ENCODE data around the gene SPTLC1. TPM values are rescaled to one million over a fixed set of nuclear protein-coding genes. Genes with fewer than 3 reads are reported as not detected.

SPTLC1 gene
- total and polyA plus RNA-seq, 2 of the 8 experiments (the other 6 are each of a cell fraction or from before 2014, with no cell fraction given): 34.2 to 62.1 TPM

GRCh38 chr9:92043002-92043401 lies 72.2 kb downstream of the SPTLC1 start:
- no peak overlapping the region for H2BK15ac ChIP-seq (ENCODE audit: low read length)
- H2BK5ac ChIP-seq (ENCODE audit: low read depth, low read length): no peak overlapping the region
- WGBS, 2 experiments (ENCODE audit: extremely low coverage in 1 of 2, insufficient coverage in 1 of 2, insufficient read length in 1 of 2, insufficient replicate concordance in 2 of 2, low coverage in 1 of 2, low lambda C conversion rate in 2 of 2, missing lambda C conversion rate in 1 of 2): 94% methylated on average over 3 of the region's 3 CpGs; no CpG with 5 or more reads in 1 of the 2 experiments
- no peak overlapping the region for H2BK120ac ChIP-seq (replicated peaks; ENCODE audit: low read depth, low read length)
- ChIA-PET POLR2A (ENCODE audit: partially characterized antibody) (no interaction called here), CTCF (ENCODE audit: partially characterized antibody) (no interaction called here)
- no peak overlapping the region for H3K14ac ChIP-seq (ENCODE audit: insufficient read length)
- no peak overlapping the region for H3K4me3 ChIP-seq (ENCODE audit: extremely low read depth in 1 of 4, insufficient read depth in 2 of 4, low read depth in 3 of 4, low read length in 4 of 4)
- no peak for FAIRE-seq
- H2BK12ac ChIP-seq (ENCODE audit: low read depth, low read length): no peak overlapping the region
- peaks cover 12 to 14% of the 10 kb centered on the region in 2 experiments; a peak in 3 of 4 replicates for H3K9me3 ChIP-seq (ENCODE audit: insufficient read depth in 2 of 2, low read depth in 1 of 2, low read length in 1 of 2)
- no peak overlapping the region for H2AFZ ChIP-seq (ENCODE audit: low read length)
- no peak overlapping the region for H4K8ac ChIP-seq (ENCODE audit: extremely low read depth, insufficient read depth, low read length)
- no peak overlapping the region for H2AK5ac ChIP-seq (ENCODE audit: low read depth, low read length)
- H3K9ac ChIP-seq (replicated peaks in 1 of 4; ENCODE audit: extremely low read depth in 1 of 4, low read depth in 3 of 4, low read length in 3 of 4): no peak overlapping the region
- no peak overlapping the region for H3K27ac ChIP-seq (ENCODE audit: low read depth, low read length)
- peaks cover 13 to 61% (median 35%) of the 10 kb centered on the region in 4 experiments for H3K36me3 ChIP-seq (ENCODE audit: control insufficient read depth in 2 of 4, insufficient read depth in 4 of 4, low read length in 3 of 4)
- 0 out of 2 replicates have a peak, but pooled peaks cover under 1% of the 10 kb centered on the region for H3K79me1 ChIP-seq (ENCODE audit: low read depth, low read length)
- H4K5ac ChIP-seq (ENCODE audit: insufficient read length, low read depth, low read length): no peak overlapping the region
- H3K23me2 ChIP-seq (ENCODE audit: low read depth, low read length): no peaks in the 10 kb centered on the region
- H3K4me2 ChIP-seq (ENCODE audit: insufficient read depth in 1 of 2, low read depth in 2 of 2, low read length in 2 of 2): no peak overlapping the region
- no peaks in the 10 kb centered on the region for H3K4me1 ChIP-seq (replicated peaks in 1 of 4; ENCODE audit: control insufficient read depth in 3 of 4, insufficient read depth in 4 of 4, low read length in 3 of 4)
- H3K79me2 ChIP-seq (ENCODE audit: control insufficient read depth in 1 of 2, insufficient read depth in 2 of 2, low read length in 2 of 2): 0 out of 4 replicates have a peak, but pooled peaks cover 0 to under 1% of the 10 kb centered on the region in 2 experiments
- no peak overlapping the region for H3K56ac ChIP-seq (replicated peaks; ENCODE audit: insufficient read length, low read depth, low read length)
- no peak overlapping the region for H2BK20ac ChIP-seq (ENCODE audit: low read length)
- no peaks in the 10 kb centered on the region for H3K27me3 ChIP-seq (replicated peaks in 1 of 4; ENCODE audit: control insufficient read depth in 3 of 4, extremely low read depth in 1 of 4, insufficient read depth in 3 of 4, low read length in 3 of 4)
- no peak overlapping the region for H3K23ac ChIP-seq (ENCODE audit: insufficient read length)
- H4K91ac ChIP-seq (replicated peaks; ENCODE audit: insufficient read length, low read length): no peak overlapping the region
- H3K18ac ChIP-seq (ENCODE audit: extremely low read depth, low read length): no peak overlapping the region
- no peak for TF ChIP-seq NRF1 (IDR thresholded peaks at IDR 0.05; ENCODE audit: low read depth, low read length)
- no peak for DNase-seq (ENCODE audit: low read depth in 1 of 2, low spot score in 2 of 2)
- no peaks in the 10 kb centered on the region for H4K20me1 ChIP-seq (replicated peaks in 1 of 2; ENCODE audit: control insufficient read depth in 1 of 2, insufficient read depth in 2 of 2, low read length in 2 of 2)
- H3K4ac ChIP-seq (replicated peaks; ENCODE audit: insufficient read length, low read depth, low read length): no peak overlapping the region
